IMR-90 (cell line): ENCODE results near the gene TMC4.

ENCODE experiments used
- BHLHE40 ChIP-seq: fragments of 150-350 bp; IDR thresholded peaks from 2 replicates; pipeline ENCODE4 v1.6.1; 2016; ENCODE audit warnings: mild to moderate bottlenecking, low read depth, low read length
- CTCF ChIP-seq: conservative IDR thresholded peaks from 2 replicates; pipeline ENCODE4 v1.5.1; 2012; ENCODE audit warnings: mild to moderate bottlenecking, low read depth, low read length, improper control_type of control experiment
- MAFK ChIP-seq: IDR thresholded peaks from 2 replicates; pipeline ENCODE4 v1.6.1; 2012; ENCODE audit warnings: low read depth, low read length, improper control_type of control experiment
- MXI1 ChIP-seq: IDR thresholded peaks from 2 replicates; pipeline ENCODE4 v1.6.1; 2012; ENCODE audit warnings: low read depth, mild to moderate bottlenecking, low read length, moderate library complexity, borderline replicate concordance
- NFE2L2 ChIP-seq: fragments of 150-350 bp; IDR thresholded peaks from 2 replicates; pipeline ENCODE4 v1.6.1; 2016; ENCODE audit warnings: low read depth, mild to moderate bottlenecking, low read length
- POLR2A ChIP-seq: IDR thresholded peaks from 2 replicates; pipeline ENCODE4 v1.6.1; 2012; ENCODE audit warnings: mild to moderate bottlenecking, low read depth, low read length
- RAD21 ChIP-seq: IDR thresholded peaks from 2 replicates; pipeline ENCODE4 v1.6.1; 2012; ENCODE audit warnings: low read length, improper control_type of control experiment
- RCOR1 ChIP-seq: IDR thresholded peaks from 2 replicates; pipeline ENCODE4 v1.6.1; 2012; ENCODE audit warnings: mild to moderate bottlenecking, low read length, improper control_type of control experiment; ENCODE audit not compliant: insufficient replicate concordance
- RFX5 ChIP-seq: IDR thresholded peaks from 2 replicates; pipeline ENCODE4 v1.8.0; 2012; ENCODE audit warnings: low read depth, mild to moderate bottlenecking, low read length, moderate library complexity
- SMC3 ChIP-seq: fragments of 150-350 bp; IDR thresholded peaks from 2 replicates; pipeline ENCODE4 v1.6.1; 2016; ENCODE audit warnings: low read depth, mild to moderate bottlenecking, antibody characterized with exemption, low read length, moderate library complexity
- USF2 ChIP-seq: fragments of 150-350 bp; IDR thresholded peaks from 2 replicates; pipeline ENCODE4 v1.6.1; 2017; ENCODE audit warnings: mild to moderate bottlenecking, antibody characterized with exemption, low read length, low read depth

DNA sequence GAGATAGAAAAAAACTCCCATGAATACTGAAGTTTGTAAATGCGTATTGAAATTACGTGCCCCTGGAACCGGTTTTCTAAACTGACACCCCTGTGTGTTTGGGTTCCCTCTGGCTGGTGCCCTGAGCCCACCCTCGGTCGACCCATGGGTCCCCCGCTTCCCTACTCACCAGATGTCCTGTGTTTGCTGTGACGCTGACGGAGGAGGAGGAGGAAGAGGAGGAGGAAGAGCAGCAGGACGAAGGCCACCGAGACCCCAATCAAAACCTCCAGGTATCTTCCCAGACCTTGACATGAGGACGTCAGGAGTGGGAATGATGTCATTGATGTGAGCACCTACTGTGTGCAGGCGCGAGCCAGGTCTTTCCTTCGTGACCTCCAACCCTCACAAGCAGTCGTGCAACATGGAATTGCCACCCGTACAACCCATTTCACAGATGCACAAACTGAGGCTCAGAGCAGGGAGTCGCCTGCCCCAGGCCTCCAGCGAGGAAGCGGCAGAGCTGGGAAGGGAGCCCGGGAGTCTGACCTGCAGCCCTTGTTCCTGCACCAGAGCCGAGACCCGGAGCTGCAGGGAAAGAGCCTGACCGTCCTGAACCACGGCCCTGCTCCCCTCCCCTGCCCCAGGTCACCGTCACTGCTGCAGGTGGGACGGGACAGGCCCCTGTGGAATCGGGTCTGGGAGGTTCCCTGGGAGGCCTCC is 46.2 kb upstream of the TMC4 start:
- no peak for TF ChIP-seq CTCF
- no peak for TF ChIP-seq POLR2A
- no peak for TF ChIP-seq NFE2L2
- TF ChIP-seq RCOR1, result no peak
- no peak for TF ChIP-seq USF2
- TF ChIP-seq BHLHE40, result no peak
- TF ChIP-seq MXI1, result no peak
- no peak for TF ChIP-seq RAD21
- TF ChIP-seq MAFK, result no peak
- no peak for TF ChIP-seq SMC3
- TF ChIP-seq RFX5, result no peak
